Thoracic aorta (tissue), 2 donors: Measurements from ENCODE around the gene SFMBT2. TPM values are rescaled to one million over a fixed set of nuclear protein-coding genes. Genes with fewer than 3 reads are reported as not detected.

Experiments
- ATAC-seq: fragments of 150-250 bp; one replicate; pipeline ENCODE4 v1.8.0; 2017; ENCODE audit warnings: low read depth; ENCODE audit not compliant: insufficient number of reproducible peaks, low FRiP score
- DNase-seq: peaks from one replicate; pipeline ENCODE4 v3.0.0-alpha.2; 2020; ENCODE audit warnings: low spot score
- H3K27ac ChIP-seq, 2 donors: fragments of 200-600 bp; sonication (generic); 1 replicate in 1 of 2; 2 replicates in 1 of 2; pipeline ENCODE4 v1.5.1; 2016; ENCODE audit warnings: mild to moderate bottlenecking in 2 of 2, moderate library complexity in 2 of 2
- H3K27me3 ChIP-seq: fragments of 200-600 bp; sonication (generic); replicated peaks from 2 replicates; pipeline ENCODE4 v1.6.0; 2016; ENCODE audit warnings: mild to moderate bottlenecking; ENCODE audit not compliant: insufficient read depth
- H3K36me3 ChIP-seq: fragments of 200-600 bp; sonication (generic); one replicate; pipeline ENCODE4 v1.5.1; 2016
- H3K4me1 ChIP-seq, 2 donors: fragments of 200-600 bp; sonication (generic); 1 replicate in 1 of 2; 2 replicates in 1 of 2; pipeline versions ENCODE4 v1.5.1 to v1.6.0; 2016; ENCODE audit warnings: low read depth in 2 of 2, mild to moderate bottlenecking in 1 of 2; ENCODE audit not compliant: control insufficient read depth in 1 of 2
- H3K4me3 ChIP-seq: fragments of 200-600 bp; sonication (generic); 2 replicates; pipeline ENCODE4 v1.5.1; 2016; ENCODE audit warnings: mild to moderate bottlenecking
- H3K9me3 ChIP-seq: fragments of 200-600 bp; sonication (generic); 2 replicates; pipeline ENCODE4 v1.5.1; 2016
- total RNA-seq, 2 donors: library from RNA; depleted of rRNA; stranded (reverse); fragments of >200 nt; gene quantifications; one replicate each; pipeline versions ENCODE4 v1.1.0 to v1.2.3, GENCODE V29; 2016
- TF ChIP-seq, protein P1 (sequence below): fragments of 200-600 bp; sonication (generic); IDR thresholded peaks from one replicate; pipeline ENCODE4 v1.5.1; 2019; ENCODE audit warnings: antibody characterized with exemption

The SFMBT2 gene
- total RNA-seq, 2 donors from 2014 or later = 8.5 to 9.0 TPM

DNA sequence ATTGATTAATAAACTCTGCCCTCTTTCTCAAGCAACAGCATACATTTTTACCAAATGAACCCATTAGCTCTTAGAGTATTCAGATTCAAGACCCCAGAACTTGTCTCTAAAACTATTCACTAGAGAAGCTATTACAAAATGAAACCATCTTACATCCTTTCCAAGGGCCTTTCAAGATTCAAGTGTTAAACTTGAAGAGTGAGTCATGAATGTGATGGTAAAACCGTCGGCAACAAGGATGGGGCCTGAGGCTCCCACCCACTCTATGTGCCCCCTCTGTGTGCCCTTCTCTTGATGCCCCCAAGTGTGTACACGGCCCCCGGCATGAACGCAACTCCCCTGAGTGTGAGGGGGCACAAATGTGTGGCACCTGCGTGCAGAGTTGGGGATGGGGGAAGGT, 46.4 kb downstream of the SFMBT2 start:
- no peak for DNase-seq
- ATAC-seq = no peak
- H3K36me3 ChIP-seq = no peaks in the 10 kb centered on the region

DNA sequence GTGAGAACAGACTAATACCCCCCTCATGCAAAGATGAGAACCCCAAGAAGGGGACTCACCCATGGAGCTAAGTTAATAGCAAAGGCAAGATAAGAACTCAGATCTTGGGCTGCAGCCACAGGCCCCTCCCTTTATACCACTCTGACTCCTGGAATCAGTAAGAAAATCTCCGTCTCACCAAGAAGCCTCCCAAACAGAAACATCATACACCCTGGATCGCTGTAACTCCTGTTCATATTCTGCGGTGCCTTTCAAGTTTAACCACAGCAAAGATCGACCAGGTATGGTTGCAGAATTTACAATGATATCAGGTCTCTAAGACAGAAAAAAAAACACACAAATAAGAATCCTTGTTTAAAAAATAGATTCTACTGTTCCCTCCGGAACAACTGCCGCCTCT, 47.1 kb downstream of the SFMBT2 start:
- no peaks in the 10 kb centered on the region for H3K36me3 ChIP-seq

More for the DNA sequence above, 46.4 kb downstream of the SFMBT2 start:
- H3K4me3 ChIP-seq = no peak overlapping the region
- no peaks in the 10 kb centered on the region for H3K9me3 ChIP-seq
- no peak overlapping the region for H3K27ac ChIP-seq
- no peaks in the 10 kb centered on the region for H3K27me3 ChIP-seq
- no peaks in the 10 kb centered on the region for H3K4me1 ChIP-seq
- TF ChIP-seq, protein P1, sequence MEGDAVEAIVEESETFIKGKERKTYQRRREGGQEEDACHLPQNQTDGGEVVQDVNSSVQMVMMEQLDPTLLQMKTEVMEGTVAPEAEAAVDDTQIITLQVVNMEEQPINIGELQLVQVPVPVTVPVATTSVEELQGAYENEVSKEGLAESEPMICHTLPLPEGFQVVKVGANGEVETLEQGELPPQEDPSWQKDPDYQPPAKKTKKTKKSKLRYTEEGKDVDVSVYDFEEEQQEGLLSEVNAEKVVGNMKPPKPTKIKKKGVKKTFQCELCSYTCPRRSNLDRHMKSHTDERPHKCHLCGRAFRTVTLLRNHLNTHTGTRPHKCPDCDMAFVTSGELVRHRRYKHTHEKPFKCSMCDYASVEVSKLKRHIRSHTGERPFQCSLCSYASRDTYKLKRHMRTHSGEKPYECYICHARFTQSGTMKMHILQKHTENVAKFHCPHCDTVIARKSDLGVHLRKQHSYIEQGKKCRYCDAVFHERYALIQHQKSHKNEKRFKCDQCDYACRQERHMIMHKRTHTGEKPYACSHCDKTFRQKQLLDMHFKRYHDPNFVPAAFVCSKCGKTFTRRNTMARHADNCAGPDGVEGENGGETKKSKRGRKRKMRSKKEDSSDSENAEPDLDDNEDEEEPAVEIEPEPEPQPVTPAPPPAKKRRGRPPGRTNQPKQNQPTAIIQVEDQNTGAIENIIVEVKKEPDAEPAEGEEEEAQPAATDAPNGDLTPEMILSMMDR = no peak

DNA sequence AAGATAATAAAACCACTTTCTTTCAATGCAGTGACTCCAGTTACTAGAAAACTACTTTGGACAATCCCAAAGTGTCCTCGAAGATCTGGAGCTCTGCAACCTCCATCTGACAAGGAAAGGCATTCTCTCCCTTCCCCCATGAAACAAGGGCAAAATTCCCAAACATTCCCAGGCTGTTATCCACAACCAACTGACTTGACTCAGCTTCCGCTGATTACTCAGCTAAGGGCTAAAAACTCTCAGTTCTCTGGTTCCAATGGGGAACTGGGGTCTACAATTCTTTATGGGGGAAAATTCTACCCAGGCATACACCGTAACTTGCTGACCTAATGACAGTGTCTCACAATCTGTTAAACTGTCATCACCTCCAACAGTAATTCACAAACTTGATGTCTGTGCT, 48.4 kb downstream of the SFMBT2 start:
- no peak for DNase-seq
- no peaks in the 10 kb centered on the region for H3K27me3 ChIP-seq
- no peaks in the 10 kb centered on the region for H3K9me3 ChIP-seq
- H3K4me3 ChIP-seq = no peak overlapping the region
- TF ChIP-seq, protein P1 = no peak
- no peak overlapping the region for H3K27ac ChIP-seq
- H3K36me3 ChIP-seq = no peaks in the 10 kb centered on the region
- ATAC-seq = no peak
- no peaks in the 10 kb centered on the region for H3K4me1 ChIP-seq

More for the DNA sequence above, 47.1 kb downstream of the SFMBT2 start:
- ATAC-seq (no peak), DNase-seq (no peak)
- TF ChIP-seq, protein P1 = no peak
- Histone ChIP-seq H3K27me3 (no peaks in the 10 kb centered on the region), H3K9me3 (no peaks in the 10 kb centered on the region), H3K4me1 (no peaks in the 10 kb centered on the region), H3K27ac (no peak overlapping the region), H3K4me3 (no peak overlapping the region)

DNA sequence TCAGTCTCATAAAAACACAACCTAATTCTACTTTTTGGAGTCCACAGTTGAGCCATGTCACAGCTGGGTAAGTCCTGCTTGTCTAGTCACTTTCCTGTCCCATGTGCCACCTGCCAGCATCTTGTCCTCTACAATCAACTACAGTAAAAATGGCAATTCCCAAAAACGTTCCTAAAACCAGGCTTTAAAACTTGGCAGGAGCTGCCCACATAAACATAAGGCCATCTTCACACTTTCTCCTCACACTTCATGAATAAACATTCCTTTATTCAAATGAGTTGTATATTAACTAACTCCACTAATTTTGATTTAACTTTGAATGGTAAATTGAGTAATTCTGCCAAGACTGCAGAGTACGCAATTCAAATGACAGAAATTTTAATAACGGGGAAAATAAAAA, 49.5 kb downstream of the SFMBT2 start:
- DNase-seq (no peak), ATAC-seq (no peak)
- Histone ChIP-seq H3K27me3 (no peaks in the 10 kb centered on the region), H3K4me3 (no peak overlapping the region), H3K27ac (no peak overlapping the region), H3K36me3 (no peaks in the 10 kb centered on the region), H3K4me1 (no peaks in the 10 kb centered on the region), H3K9me3 (no peaks in the 10 kb centered on the region)
- TF ChIP-seq, protein P1 = no peak

DNA sequence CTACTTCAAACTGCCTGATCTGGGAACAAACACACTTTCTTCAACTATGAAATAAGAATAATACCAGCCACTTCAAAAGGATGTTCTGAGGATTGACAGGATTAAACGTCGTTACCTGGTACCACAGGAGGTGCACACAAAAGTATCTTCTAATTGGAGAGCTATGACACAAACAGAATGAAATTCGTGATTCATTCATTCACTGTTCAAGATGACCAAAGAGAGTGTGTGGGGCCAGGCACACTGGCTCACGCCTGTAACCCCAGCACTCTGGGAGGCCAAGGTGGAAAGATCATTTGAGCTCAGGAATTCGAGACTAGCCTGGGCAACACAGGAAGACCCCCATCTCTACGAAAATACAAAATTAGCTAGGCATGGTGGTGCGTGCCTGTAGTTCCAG, 50.9 kb downstream of the SFMBT2 start:
- Histone ChIP-seq H3K4me3 (no peak overlapping the region), H3K27ac (no peak overlapping the region), H3K36me3 (no peaks in the 10 kb centered on the region), H3K4me1 (no peaks in the 10 kb centered on the region), H3K27me3 (no peaks in the 10 kb centered on the region), H3K9me3 (no peaks in the 10 kb centered on the region)
- TF ChIP-seq, protein P1 = no peak
- ATAC-seq (no peak), DNase-seq (no peak)
